ENCODE data around the gene FOXP1.

GRCh38 chr3:70911719-70912118, 671.8 kb downstream of the FOXP1 start:
- TF ChIP-seq EZH2 (IDR thresholded peaks at IDR 0.05; ENCODE audit: insufficient read depth, poor library complexity, severe bottlenecking) = no peak
- no peak for TF ChIP-seq EZH2phosphoT487 (IDR thresholded peaks at IDR 0.05; ENCODE audit: insufficient read depth, low read depth)
